ENCODE measurements around the gene CIC.
"Not testable (repeated sequence)": the region's sequence is repeated elsewhere in the genome, so short reads cannot be mapped to it uniquely, and the experiment has no call there.

The CIC gene

DNA sequence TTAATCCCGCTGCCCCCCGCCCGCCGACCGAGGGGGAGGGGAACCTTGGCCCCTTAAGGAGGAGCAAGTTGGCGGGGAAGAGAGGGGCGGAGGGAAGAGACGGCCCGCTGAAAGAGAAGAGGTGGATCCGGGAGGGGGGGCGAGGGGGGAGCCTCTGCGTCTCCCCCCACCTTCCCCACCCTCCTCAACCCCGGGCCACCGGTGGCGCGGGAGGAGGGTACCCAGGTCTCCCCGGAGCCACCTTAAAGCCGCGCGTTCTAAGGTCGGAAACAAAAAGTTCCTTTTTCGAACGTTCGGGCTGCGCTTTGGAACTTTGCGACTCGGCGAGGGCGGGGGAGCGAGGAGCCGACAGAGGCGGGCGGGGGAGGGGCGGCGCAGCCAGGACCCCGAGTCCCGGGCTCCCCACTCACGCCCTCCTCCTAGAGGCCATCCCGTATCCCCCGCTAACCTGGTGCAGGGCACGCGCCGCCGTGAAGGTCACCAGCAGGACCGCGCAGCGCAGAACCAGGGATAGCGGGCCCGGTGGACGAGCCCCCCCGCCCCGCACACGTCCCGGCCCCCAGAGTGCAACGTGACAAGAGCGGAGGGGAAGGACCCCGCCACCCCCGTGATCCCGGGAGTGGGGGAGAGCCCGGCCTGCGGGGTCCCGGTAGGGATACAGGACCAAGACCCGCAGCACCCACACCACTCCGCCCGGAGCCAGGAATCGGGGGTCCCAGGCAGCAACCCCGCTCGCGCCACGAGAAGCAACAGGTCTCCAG, 14.8 kb upstream of the CIC start:
- in situ Hi-C loops (cut with MboI; ENCODE audit: low sequenced_read_pairs) = no loop called here

- in situ Hi-C loops (cut with MboI; ENCODE audit: low sequenced_read_pairs) = no loop called here
Observed at GRCh38 chr19:42254850-42255765, 13.9 kb upstream of the CIC start, which contains the start of gene ERF. TSS of gene ERF (minus strand) at chr19:42255128. CDS start at chr19:42254999, 129 bp downstream.

- in situ Hi-C loops (cut with MboI; ENCODE audit: low sequenced_read_pairs) = no loop called here
Observed at GRCh38 chr19:42255766-42256745, 13.0 kb upstream of the CIC start.

DNA sequence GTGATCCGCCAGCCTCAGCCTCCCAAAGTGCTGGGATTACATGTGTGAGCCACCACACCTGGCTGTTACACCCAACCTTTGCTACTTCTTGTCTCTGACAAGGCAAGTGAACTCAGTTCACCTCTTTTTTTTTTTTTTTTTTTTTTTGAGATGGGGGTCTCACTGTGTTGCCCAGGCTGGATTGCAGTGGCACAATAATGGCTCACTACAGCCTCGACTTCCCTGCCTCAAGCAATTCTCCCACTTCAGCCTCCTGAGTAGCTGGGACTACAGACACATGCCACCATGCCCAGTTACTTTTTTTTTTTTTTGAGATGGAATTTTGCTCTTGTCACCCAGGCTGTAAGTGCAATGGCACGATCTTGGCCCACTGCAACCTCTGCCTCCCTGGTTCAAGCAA, 11.2 kb upstream of the CIC start:
- in situ Hi-C loops (cut with MboI; ENCODE audit: low sequenced_read_pairs) = not testable (repeated sequence)

GRCh38 chr19:42261763-42262162, 7.3 kb upstream of the CIC start:
- in situ Hi-C loops (cut with MboI; ENCODE audit: low sequenced_read_pairs) = no loop called here

DNA sequence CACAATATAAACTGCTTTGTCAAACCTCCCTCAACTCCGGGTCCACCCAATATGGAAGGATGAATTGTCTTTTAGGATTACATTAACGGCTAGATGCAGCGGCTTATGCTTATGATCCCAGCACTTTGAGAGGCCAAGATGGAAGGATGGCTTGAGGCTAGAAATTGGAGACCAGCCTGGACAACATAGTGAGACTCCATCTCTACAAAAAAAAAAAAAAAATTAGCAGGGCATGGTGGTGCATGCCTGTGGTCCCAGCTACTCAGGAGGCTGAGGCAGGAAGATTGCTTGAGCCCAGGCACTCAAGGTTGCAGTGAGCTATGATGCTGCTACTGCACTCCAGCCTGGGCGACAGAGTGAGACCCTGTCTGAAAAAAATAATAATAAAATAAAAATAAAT, 2.9 kb upstream of the CIC start:
- in situ Hi-C loops (cut with MboI; ENCODE audit: low sequenced_read_pairs) = not testable (repeated sequence)

DNA sequence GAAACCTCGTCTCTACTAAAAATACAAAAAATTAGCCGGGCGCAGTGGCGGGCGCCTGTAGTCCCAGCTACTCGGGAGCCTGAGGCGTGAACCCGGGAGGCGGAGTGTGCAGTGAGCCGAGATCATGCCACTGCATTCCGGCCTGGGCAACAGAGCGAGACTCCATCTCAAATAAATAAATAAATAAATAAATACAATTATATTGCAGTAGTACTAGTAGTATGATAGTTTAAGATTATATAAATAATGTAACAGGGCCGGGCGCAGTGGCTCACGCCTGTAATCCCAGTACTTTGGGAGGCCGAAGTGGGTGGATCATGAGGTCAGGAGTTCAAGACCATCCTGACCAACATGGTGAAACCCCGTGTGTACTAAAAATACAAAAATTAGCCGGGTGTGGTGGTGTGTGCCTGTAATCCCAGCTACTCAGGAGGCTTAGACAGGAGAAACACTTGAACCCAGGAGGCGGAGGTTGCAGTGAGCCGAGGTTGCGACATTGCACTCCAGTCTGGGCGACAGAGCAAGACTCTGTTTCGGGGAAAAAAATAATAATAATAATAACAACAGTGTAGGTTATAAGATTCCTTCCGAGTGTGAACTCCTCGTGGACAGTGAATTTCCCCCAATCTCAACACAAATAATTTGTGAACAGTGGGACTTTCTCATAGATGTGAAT, 2.0 kb upstream of the CIC start:
- in situ Hi-C loops (cut with MboI; ENCODE audit: low sequenced_read_pairs) = not testable (repeated sequence)

- in situ Hi-C loops (cut with MboI; ENCODE audit: low sequenced_read_pairs) = no loop called here
Observed at GRCh38 chr19:42267644-42268141, 1.4 kb upstream of the CIC start.

GRCh38 chr19:42268142-42268703, 829 bp upstream of the CIC start:
- in situ Hi-C loops (cut with MboI; ENCODE audit: low sequenced_read_pairs) = no loop called here

- in situ Hi-C loops (cut with MboI; ENCODE audit: low sequenced_read_pairs) = no loop called here
Observed at GRCh38 chr19:42269478-42270345, 660 bp downstream of the CIC start.

DNA sequence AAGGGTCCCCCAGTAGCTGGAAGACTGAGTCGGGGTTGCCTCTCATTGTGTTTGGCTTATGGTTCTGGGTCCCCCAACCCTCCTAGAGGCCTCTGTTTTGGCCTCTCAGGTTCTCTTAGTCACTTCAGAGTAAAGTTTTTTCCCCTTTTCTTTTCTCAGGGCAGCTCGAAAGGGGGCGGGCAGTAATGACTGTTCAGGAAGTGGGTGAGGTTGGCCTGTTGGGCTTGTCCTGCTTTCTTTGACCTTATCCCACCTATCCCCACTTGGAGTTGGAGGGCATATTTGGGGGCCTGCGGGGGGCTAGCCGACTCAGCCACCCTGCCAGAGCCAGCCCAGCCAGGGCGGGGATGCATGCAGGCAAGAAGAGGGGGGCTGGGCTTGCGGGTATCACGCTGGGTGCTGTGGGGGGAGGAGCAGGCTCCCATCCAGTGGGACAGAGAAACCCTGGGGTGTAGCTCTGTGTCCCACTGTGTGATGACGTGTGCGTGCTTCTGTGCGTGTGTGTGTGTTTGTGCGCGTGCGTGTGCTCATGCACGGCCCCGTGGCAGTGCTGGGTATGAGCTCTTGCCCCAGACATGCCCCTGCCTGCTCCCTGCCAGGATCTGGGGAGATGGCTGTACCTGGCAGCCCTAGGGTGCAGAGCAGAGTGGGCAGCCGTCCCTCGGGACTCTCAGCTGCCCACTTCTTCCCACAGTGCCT, 1.4 kb downstream of the CIC start:
- in situ Hi-C loops (cut with MboI; ENCODE audit: low sequenced_read_pairs) = no loop called here

- in situ Hi-C loops (cut with MboI; ENCODE audit: low sequenced_read_pairs) = no loop called here
Observed at GRCh38 chr19:42271045-42271419, 2.0 kb downstream of the CIC start.

DNA sequence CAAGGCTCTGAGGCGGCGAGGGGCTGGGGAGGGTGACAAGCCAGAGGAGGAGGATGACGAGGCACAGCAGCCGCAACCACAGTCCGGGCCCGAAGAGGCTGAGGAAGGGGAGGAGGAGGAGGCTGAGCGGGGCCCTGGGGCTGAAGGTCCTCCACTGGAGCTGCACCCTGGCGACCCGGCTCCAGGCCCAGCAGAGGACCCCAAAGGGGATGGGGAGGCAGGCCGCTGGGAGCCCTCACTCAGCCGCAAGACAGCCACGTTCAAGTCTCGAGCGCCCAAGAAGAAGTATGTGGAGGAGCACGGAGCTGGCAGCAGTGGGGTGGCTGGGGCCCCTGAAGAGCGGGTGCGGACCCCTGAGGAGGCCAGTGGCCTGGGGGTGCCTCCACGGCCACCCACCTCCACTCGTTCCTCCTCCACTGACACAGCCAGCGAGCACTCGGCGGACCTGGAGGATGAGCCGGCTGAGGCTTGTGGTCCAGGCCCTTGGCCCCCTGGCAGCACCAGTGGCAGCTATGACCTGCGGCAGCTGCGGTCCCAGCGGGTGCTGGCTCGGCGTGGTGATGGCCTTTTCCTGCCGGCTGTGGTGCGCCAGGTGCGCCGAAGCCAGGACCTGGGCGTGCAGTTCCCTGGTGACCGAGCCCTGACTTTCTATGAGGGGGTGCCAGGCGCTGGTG, 2.9 kb downstream of the CIC start:
- in situ Hi-C loops (cut with MboI; ENCODE audit: low sequenced_read_pairs) = no loop called here

DNA sequence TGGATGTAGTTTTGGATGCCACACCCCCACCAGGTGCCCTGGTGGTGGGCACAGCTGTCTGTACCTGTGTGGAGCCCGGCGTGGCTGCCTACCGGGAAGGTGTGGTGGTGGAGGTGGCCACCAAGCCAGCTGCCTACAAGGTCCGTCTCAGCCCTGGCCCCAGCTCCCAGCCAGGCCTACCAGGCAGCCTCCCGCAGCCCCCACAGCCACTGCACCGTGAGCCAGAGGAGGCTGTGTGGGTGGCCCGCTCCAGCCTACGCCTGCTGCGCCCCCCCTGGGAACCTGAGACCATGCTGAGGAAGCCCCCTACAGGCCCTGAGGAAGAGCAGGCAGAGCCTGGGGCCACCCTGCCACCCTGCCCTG, 3.5 kb downstream of the CIC start:
- in situ Hi-C loops (cut with MboI; ENCODE audit: low sequenced_read_pairs) = no loop called here

- in situ Hi-C loops (cut with MboI; ENCODE audit: low sequenced_read_pairs) = no loop called here
Observed at GRCh38 chr19:42272989-42273406, 3.9 kb downstream of the CIC start.

- in situ Hi-C loops (cut with MboI; ENCODE audit: low sequenced_read_pairs) = no loop called here
Observed at GRCh38 chr19:42273407-42274064, 4.5 kb downstream of the CIC start.

DNA sequence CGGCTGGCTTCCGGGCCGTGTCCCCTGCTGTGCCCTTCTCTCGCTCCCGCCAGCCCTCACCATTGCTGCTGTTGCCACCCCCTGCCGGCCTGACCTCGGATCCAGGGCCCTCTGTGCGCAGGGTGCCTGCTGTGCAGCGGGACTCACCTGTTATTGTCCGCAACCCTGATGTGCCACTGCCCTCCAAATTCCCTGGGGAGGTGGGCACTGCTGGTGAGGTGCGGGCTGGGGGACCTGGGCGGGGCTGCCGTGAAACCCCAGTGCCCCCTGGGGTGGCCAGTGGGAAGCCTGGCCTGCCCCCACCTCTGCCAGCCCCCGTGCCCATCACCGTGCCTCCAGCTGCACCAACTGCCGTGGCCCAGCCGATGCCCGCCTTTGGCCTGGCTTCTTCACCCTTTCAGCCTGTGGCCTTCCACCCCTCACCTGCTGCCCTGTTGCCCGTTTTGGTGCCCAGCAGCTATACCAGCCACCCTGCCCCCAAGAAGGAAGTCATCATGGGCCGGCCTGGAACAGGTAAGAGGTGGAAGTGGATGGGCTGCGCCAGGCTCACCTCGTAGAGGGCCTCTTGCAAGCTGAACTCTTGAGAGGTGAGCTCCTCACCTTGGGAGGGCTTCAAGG, 5.1 kb downstream of the CIC start:
- in situ Hi-C loops (cut with MboI; ENCODE audit: low sequenced_read_pairs) = no loop called here
